GM12878 (cell line): ENCODE measurements around the gene GSG1. TPM values are rescaled to one million over a fixed set of nuclear protein-coding genes. Genes with fewer than 3 reads are reported as not detected.

Experiments
- polyA plus RNA-seq, 11 experiments: library from polyadenylated mRNA; depleted of rRNA in 4 of 11; unstranded in 6 of 11; stranded (reverse) in 5 of 11; fragments of >200 nt; fragmentation: Nextera tagmentation in 4 of 11; fragmentation: Illumina TruSeq in 1 of 11; extraction: Ambion mirVana in 4 of 11; extraction: Trizol in 1 of 11; gene quantifications; 1 replicate in 1 of 11; 2 replicates in 10 of 11; pipeline versions ENCODE4 v1.2.1 to v1.2.3, GENCODE V29; 2011 to 2016; ENCODE audit warnings: inconsistent platforms in 2 of 11, missing spikeins in 2 of 11, low read depth in 1 of 11
- total RNA-seq, 4 experiments: library from RNA; depleted of rRNA in 3 of 4; stranded (reverse); fragments of >200 nt in 3 of 4; fragmentation: Illumina TruSeq in 1 of 4; extraction: Trizol in 1 of 4; gene quantifications; 2 replicates each; pipeline versions ENCODE4 v1.2.1 to v1.2.3, GENCODE V29; 2013 to 2021

Gene GSG1
- total and polyA plus RNA-seq, 10 of the 15 experiments (the other 5 are each of a cell fraction or from before 2014, with no cell fraction given): not detected

Other genes starting within 250 kb of the GSG1 start
- 0.40 and 0.71 TPM in 2 replicates for gene GPRC5A, start 212.1 kb downstream of the GSG1 start, total RNA-seq (2014; rRNA removed)
- gene GPRC5A, start 212.1 kb downstream of the GSG1 start, total RNA-seq (2014; rRNA removed; fragmentation: Illumina TruSeq; extraction: Trizol): 0.67 and 1.3 TPM in 2 replicates
- 2.8 and 3.5 TPM in 2 replicates for gene GPRC5A, start 212.1 kb downstream of the GSG1 start, total RNA-seq (2021)
- gene GPRC5A, start 212.1 kb downstream of the GSG1 start, polyA plus RNA-seq (2011; rRNA removed): 0.01 and 0.10 TPM in 2 replicates
- gene GPRC5A, start 212.1 kb downstream of the GSG1 start, polyA plus RNA-seq (2014; fragmentation: Illumina TruSeq; extraction: Trizol): 0.95 and 1.5 TPM in 2 replicates
- under 1 TPM; 0.72 to 0.75 TPM for gene GPRC5A, start 212.1 kb downstream of the GSG1 start, polyA plus RNA-seq (2014; fragmentation: Nextera tagmentation; extraction: Ambion mirVana)
- gene GPRC5A, start 212.1 kb downstream of the GSG1 start, polyA plus RNA-seq (2014; rRNA removed): 1.3 and 1.6 TPM in 2 replicates
- 1 to 10 TPM; 1.8 to 2.0 TPM for gene GPRC5A, start 212.1 kb downstream of the GSG1 start, polyA plus RNA-seq (2016; fragmentation: Nextera tagmentation; extraction: Ambion mirVana)
- gene GPRC5D, start 151.5 kb downstream of the GSG1 start, total RNA-seq (2014; rRNA removed): 0.82 and 0.90 TPM in 2 replicates
- 0.18 and 0.23 TPM in 2 replicates for gene GPRC5D, start 151.5 kb downstream of the GSG1 start, total RNA-seq (2014; rRNA removed; fragmentation: Illumina TruSeq; extraction: Trizol)
- not detected in 2 replicates for gene GPRC5D, start 151.5 kb downstream of the GSG1 start, total RNA-seq (2021)
- not detected in 2 replicates for gene GPRC5D, start 151.5 kb downstream of the GSG1 start, polyA plus RNA-seq (2011; rRNA removed)
- gene GPRC5D, start 151.5 kb downstream of the GSG1 start, polyA plus RNA-seq (2014; fragmentation: Illumina TruSeq; extraction: Trizol): 0.66 and 0.71 TPM in 2 replicates
- under 1 TPM in 1 of 2 experiments, not detected in 1; 0.35 TPM for gene GPRC5D, start 151.5 kb downstream of the GSG1 start, polyA plus RNA-seq (2014; fragmentation: Nextera tagmentation; extraction: Ambion mirVana)
- gene GPRC5D, start 151.5 kb downstream of the GSG1 start, polyA plus RNA-seq (2014; rRNA removed): 0.65 and 0.89 TPM in 2 replicates
- under 1 TPM; 0.32 to 0.37 TPM for gene GPRC5D, start 151.5 kb downstream of the GSG1 start, polyA plus RNA-seq (2016; fragmentation: Nextera tagmentation; extraction: Ambion mirVana)
- not detected in 2 replicates for gene HEBP1, start 103.4 kb downstream of the GSG1 start, total RNA-seq (2014; rRNA removed)
- gene HEBP1, start 103.4 kb downstream of the GSG1 start, total RNA-seq (2014; rRNA removed; fragmentation: Illumina TruSeq; extraction: Trizol): not detected in 2 replicates
- 0.18 and 0.37 TPM in 2 replicates for gene HEBP1, start 103.4 kb downstream of the GSG1 start, total RNA-seq (2021)
- gene HEBP1, start 103.4 kb downstream of the GSG1 start, polyA plus RNA-seq (2011; rRNA removed): not detected in 2 replicates
- 0.10 TPM in 1 of 2 replicates, not detected in the other for gene HEBP1, start 103.4 kb downstream of the GSG1 start, polyA plus RNA-seq (2014; fragmentation: Illumina TruSeq; extraction: Trizol)
- gene HEBP1, start 103.4 kb downstream of the GSG1 start, polyA plus RNA-seq (2014; fragmentation: Nextera tagmentation; extraction: Ambion mirVana): under 1 TPM in 1 of 2 experiments, not detected in 1; 0.07 TPM
- gene HEBP1, start 103.4 kb downstream of the GSG1 start, polyA plus RNA-seq (2014; rRNA removed): not detected in 2 replicates
- under 1 TPM; 0.30 to 0.32 TPM for gene HEBP1, start 103.4 kb downstream of the GSG1 start, polyA plus RNA-seq (2016; fragmentation: Nextera tagmentation; extraction: Ambion mirVana)
- gene FAM234B, start 59.3 kb downstream of the GSG1 start, total RNA-seq (2014; rRNA removed): 0.11 and 0.33 TPM in 2 replicates
- gene FAM234B, start 59.3 kb downstream of the GSG1 start, total RNA-seq (2014; rRNA removed; fragmentation: Illumina TruSeq; extraction: Trizol): 0.13 and 0.28 TPM in 2 replicates
- gene FAM234B, start 59.3 kb downstream of the GSG1 start, total RNA-seq (2021): 0.29 and 0.36 TPM in 2 replicates
- gene FAM234B, start 59.3 kb downstream of the GSG1 start, polyA plus RNA-seq (2011; rRNA removed): 2.4 and 2.8 TPM in 2 replicates
- 0.21 and 0.27 TPM in 2 replicates for gene FAM234B, start 59.3 kb downstream of the GSG1 start, polyA plus RNA-seq (2014; fragmentation: Illumina TruSeq; extraction: Trizol)
- under 1 TPM; 0.09 to 0.16 TPM for gene FAM234B, start 59.3 kb downstream of the GSG1 start, polyA plus RNA-seq (2014; fragmentation: Nextera tagmentation; extraction: Ambion mirVana)
- gene FAM234B, start 59.3 kb downstream of the GSG1 start, polyA plus RNA-seq (2014; rRNA removed): 0.15 and 0.18 TPM in 2 replicates
- gene FAM234B, start 59.3 kb downstream of the GSG1 start, polyA plus RNA-seq (2016; fragmentation: Nextera tagmentation; extraction: Ambion mirVana): under 1 TPM; 0.24 to 0.43 TPM
- 0.33 and 0.73 TPM in 2 replicates for gene EMP1, start 93.1 kb upstream of the GSG1 start, total RNA-seq (2014; rRNA removed)
- 0.09 and 0.28 TPM in 2 replicates for gene EMP1, start 93.1 kb upstream of the GSG1 start, total RNA-seq (2014; rRNA removed; fragmentation: Illumina TruSeq; extraction: Trizol)
- gene EMP1, start 93.1 kb upstream of the GSG1 start, total RNA-seq (2021): 0.58 and 0.90 TPM in 2 replicates
- gene EMP1, start 93.1 kb upstream of the GSG1 start, polyA plus RNA-seq (2011; rRNA removed): not detected in 2 replicates
- 0.25 and 0.54 TPM in 2 replicates for gene EMP1, start 93.1 kb upstream of the GSG1 start, polyA plus RNA-seq (2014; fragmentation: Illumina TruSeq; extraction: Trizol)
- gene EMP1, start 93.1 kb upstream of the GSG1 start, polyA plus RNA-seq (2014; fragmentation: Nextera tagmentation; extraction: Ambion mirVana): under 1 TPM; 0.10 to 0.20 TPM
- 0.37 and 0.61 TPM in 2 replicates for gene EMP1, start 93.1 kb upstream of the GSG1 start, polyA plus RNA-seq (2014; rRNA removed)
- gene EMP1, start 93.1 kb upstream of the GSG1 start, polyA plus RNA-seq (2016; fragmentation: Nextera tagmentation; extraction: Ambion mirVana): under 1 TPM; 0.24 to 0.25 TPM